ENCODE results near the gene CSF1R.

GRCh38 chr5:150057996-150058395 is 28.4 kb downstream of the CSF1R start:
- no peak for TF ChIP-seq EZH2 (IDR thresholded peaks at IDR 0.05; ENCODE audit: borderline replicate concordance, low read depth, low read length, severe bottlenecking)
- TF ChIP-seq POLR2A (IDR thresholded peaks at IDR 0.05; ENCODE audit: low read depth, low read length) = no peak
- TF ChIP-seq CTCF (IDR thresholded peaks at IDR 0.05; ENCODE audit: extremely low read depth in 1 of 2, insufficient read depth in 1 of 2, low read depth in 1 of 2, low read length in 2 of 2) = no peak
- TF ChIP-seq MAX (IDR thresholded peaks at IDR 0.05; ENCODE audit: insufficient read depth, insufficient read length) = no peak
- no peak for TF ChIP-seq MYC (IDR thresholded peaks at IDR 0.05; ENCODE audit: low read depth, low read length)
